HUES6 (cell line): Measurements from ENCODE around the gene OLIG3.
A peak's percentile ranks its signal among the peaks of the same experiment; 100 is the strongest.

Experiments used
- H3K27ac ChIP-seq: 2 replicates; pipeline ENCODE4 v1.7.0; 2013; ENCODE audit warnings: low read depth, mild to moderate bottlenecking, low read length, inconsistent platforms
- H3K27me3 ChIP-seq: 2 replicates; pipeline ENCODE4 v1.6.1; 2013; ENCODE audit warnings: low read length; ENCODE audit not compliant: control insufficient read depth, insufficient read depth
- H3K36me3 ChIP-seq: 2 replicates; pipeline ENCODE4 v1.6.1; 2013; ENCODE audit warnings: low read length; ENCODE audit not compliant: control insufficient read depth, insufficient read depth
- H3K4me1 ChIP-seq: 2 replicates; pipeline ENCODE4 v1.6.1; 2013; ENCODE audit warnings: low read length; ENCODE audit not compliant: control insufficient read depth, insufficient read depth
- H3K4me3 ChIP-seq: 2 replicates; pipeline ENCODE4 v1.5.1; 2013; ENCODE audit warnings: low read depth, low read length
- H3K9ac ChIP-seq: one replicate; pipeline ENCODE4 v1.6.1; 2013; ENCODE audit warnings: mild to moderate bottlenecking, low read length
- H3K9me3 ChIP-seq: 2 replicates; pipeline ENCODE4 v1.6.1; 2013; ENCODE audit warnings: low read depth, low read length; ENCODE audit not compliant: control insufficient read depth, insufficient read depth

OLIG3 gene

DNA sequence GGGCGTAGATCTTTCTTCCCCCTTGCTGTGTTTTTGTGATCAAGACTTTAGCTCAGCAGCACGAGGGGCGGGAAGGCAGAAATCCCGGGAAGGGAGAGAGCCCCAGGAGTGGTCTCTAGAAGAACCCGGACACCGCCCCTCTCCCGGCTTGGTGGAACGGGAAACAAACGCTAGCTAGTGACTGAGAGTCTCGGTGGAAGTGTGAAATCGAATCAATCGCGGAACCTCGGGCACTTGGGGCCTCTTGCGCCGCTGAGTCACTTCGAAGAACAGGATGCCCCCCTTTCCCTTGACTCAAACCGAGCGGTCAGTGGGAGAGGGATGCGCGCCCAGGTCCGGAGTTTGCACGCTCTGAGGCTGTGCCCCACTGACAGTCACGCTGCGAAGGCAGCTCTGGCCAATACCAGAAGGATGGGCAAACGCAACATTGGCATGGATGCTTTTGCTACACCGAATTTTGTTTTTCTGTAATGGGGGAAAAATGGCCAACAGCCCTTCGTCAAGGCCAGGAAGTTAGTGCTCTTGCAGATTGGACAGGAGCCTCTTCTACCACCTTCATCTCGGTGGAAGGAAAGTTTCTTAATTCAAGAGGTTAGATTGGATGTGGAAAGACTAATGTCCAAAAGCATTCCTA is 1.6 kb upstream of the OLIG3 start:
- Histone ChIP-seq H3K9me3 (no peaks in the 10 kb centered on the region), H3K27me3 (peaks cover 100% of the 10 kb centered on the region), H3K4me3 (peak overlapping the region; percentile 67), H3K9ac (no peak overlapping the region), H3K27ac (no peak overlapping the region), H3K4me1 (peaks cover 35% of the 10 kb centered on the region; the same call in 1 of the 2 replicates), H3K36me3 (no peaks in the 10 kb centered on the region)

DNA sequence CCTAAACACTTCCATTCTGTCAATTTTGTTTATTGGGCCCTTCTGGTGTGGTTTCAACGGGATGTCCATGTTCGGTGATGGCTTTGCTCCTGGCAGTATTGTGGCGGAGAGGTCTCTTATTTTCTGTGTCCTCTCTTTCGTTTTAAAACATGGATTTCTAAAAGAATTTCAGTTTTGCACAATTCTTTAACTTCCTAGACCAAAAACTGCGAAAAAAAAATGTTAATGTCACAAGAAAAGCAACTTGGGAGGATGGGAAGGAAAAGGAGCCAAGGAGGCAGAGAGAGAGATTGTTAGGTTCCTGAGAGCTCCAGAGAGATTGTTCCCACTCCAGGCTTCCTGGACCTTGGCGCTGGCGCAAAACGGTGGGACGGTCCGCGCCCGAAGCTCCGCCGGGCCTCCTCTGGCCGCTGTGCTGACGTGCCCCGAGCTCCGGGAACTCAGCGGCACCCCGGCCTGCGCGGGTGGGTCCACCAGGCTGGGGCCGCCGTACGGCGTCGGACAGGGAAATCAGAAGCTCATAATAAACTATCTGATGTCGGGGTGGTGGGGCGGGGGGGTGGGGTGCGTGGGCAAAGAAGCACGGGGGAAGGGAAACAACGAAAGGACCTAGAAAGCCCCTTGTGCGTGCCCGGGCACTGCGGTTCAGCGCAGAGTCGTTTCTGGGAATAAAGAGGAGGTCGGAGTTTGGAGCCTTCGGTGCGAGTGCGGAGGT is 951 bp upstream of the OLIG3 start:
- H3K9ac ChIP-seq, result no peak overlapping the region

DNA sequence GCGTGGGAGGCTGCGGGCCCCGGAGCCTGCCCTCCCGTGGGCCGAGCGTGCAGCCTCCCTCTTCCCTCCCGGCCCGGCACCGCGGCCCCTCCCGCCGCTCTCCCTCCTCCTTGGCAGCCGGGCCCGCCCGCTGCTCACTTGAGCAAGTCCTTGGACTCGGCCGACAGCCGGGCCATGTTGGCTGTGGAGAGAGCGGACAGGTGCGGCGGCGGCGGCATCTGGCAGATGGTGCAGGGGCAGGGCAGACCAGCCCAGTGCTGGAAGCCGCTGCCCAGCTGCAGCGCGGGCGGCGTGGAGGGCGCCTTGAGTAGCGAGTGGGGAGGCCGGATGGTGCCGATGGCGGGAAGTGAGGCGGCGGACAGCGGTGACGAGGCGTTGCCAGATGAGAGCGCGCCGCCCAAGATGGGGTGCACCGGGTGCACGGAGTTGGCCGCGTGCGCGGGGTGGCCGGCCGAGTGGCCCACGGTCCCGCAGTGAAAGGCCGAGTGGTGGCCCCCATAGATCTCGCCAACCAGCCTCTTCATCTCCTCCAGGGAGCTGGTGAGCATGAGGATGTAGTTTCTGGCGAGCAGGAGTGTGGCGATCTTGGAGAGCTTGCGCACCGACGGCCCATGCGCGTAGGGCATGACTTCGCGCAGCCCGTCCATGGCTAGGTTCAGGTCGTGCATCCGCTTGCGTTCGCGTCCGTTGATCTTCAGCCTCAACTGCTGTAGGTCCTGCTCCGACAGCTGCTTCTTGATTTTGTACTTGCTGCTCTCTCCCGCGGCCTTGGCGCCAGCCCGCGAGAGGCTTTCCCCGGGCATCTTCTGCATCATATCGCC is 766 bp downstream of the OLIG3 start:
- peaks cover 100% of the 10 kb centered on the region for H3K27me3 ChIP-seq
- H3K4me1 ChIP-seq, result peaks cover 51% of the 10 kb centered on the region
- H3K9ac ChIP-seq, result peak overlapping the region; percentile 30
- no peak overlapping the region for H3K27ac ChIP-seq
- peak overlapping the region; percentile 55 for H3K4me3 ChIP-seq
- H3K36me3 ChIP-seq, result no peaks in the 10 kb centered on the region
- H3K9me3 ChIP-seq, result no peaks in the 10 kb centered on the region

More for the DNA sequence above, 951 bp upstream of the OLIG3 start:
- H3K36me3 ChIP-seq, result no peaks in the 10 kb centered on the region
- H3K9me3 ChIP-seq, result no peaks in the 10 kb centered on the region
- peak overlapping the region; percentile 67 for H3K4me3 ChIP-seq
- H3K27me3 ChIP-seq, result peaks cover 100% of the 10 kb centered on the region
- H3K27ac ChIP-seq, result no peak overlapping the region
- H3K4me1 ChIP-seq, result peaks cover 41% of the 10 kb centered on the region

DNA sequence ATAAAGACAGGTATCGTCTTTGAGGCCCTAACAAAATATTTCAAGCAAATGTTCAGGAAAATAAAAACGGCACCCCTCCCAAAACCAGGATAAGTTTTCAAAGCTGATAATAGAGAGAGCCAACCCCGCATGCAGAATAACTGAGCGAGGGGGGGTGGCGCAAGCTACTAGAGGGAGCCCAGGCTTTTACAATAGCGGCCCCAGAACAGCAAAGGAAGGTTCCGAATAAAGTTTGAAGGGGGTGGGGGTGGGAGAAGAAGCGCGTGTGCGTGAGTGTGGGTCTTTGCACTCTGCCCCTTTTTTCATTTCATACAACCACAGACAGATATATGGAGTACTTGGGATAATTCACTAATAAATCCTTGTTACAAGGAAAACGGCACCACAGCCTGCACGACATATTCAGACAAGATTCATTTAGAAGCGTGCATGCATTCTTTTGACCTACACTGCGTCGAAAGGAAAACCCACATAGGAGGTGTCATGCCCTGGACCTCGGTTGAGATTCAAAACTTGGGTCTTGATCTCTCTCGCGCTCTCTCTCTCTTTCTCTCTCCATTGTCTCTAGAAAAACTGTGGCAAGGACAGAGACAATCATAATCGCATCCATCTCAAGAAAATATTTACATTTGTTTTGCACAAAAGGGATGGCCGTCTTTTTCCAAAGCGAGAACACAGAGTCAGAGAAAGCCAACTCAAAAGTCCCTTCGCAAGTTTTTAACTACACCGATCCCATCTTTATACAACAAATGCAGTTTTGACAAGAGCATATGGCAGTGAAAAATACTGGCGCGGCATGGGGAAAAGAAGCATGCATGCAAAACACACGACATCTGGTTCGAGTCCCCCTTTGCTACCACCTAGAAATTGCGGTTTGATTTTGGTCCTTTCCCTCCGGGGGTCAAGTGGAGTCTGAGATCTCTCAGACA is 1.6 kb downstream of the OLIG3 start:
- Histone ChIP-seq H3K4me3 (peak overlapping the region; percentile 55), H3K9ac (no peak overlapping the region), H3K27me3 (peaks cover 100% of the 10 kb centered on the region), H3K27ac (no peak overlapping the region), H3K36me3 (no peaks in the 10 kb centered on the region), H3K4me1 (peaks cover 53% of the 10 kb centered on the region), H3K9me3 (no peaks in the 10 kb centered on the region)

DNA sequence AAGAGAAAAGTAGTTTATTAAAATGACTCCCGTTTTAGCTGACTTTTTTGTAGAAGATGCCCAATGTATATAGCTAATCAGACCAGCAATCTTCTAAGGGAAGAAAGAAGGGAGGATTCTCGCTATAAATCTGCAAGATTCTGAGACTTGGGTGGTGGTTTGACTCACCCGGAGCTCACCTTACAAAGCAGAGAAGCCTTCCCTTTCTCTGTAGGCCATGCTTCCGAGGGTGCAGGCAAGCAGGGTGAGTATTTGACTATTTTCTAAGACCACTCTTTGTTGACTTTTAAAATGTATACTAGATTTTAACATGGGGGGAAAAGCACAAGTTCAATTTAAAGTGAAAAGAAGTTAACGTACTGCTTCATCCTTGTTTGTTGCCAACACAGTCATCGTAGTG is 2.7 kb downstream of the OLIG3 start:
- H3K9ac ChIP-seq, result no peak overlapping the region
- peaks cover 100% of the 10 kb centered on the region for H3K27me3 ChIP-seq
- H3K36me3 ChIP-seq, result no peaks in the 10 kb centered on the region
- H3K9me3 ChIP-seq, result no peaks in the 10 kb centered on the region
- peaks cover 60% of the 10 kb centered on the region for H3K4me1 ChIP-seq
- no peak overlapping the region for H3K27ac ChIP-seq
- no peak overlapping the region for H3K4me3 ChIP-seq

DNA sequence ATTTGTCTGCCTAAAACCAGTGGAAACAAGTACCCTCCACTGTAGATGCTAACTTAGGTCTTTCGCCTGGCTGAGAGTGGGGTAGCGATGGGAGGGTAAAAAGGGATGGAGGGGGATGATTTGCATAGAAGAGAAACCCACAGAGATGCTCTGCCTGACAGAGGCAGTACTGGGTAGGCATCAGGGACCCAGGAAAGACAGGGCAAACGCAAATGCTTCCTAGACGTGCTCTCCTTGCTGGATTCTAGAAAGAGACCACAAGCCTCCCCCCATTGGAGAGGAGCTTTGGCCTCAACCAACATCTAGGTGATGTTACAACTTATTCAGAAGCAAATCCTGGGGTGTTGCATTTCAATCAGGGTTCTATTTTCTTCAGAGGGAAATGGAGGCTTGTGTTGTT is 3.2 kb downstream of the OLIG3 start:
- Histone ChIP-seq H3K9ac (no peak overlapping the region), H3K36me3 (no peaks in the 10 kb centered on the region), H3K27me3 (peaks cover 100% of the 10 kb centered on the region), H3K9me3 (no peaks in the 10 kb centered on the region), H3K4me3 (no peak overlapping the region), H3K27ac (no peak overlapping the region), H3K4me1 (peaks cover 56% of the 10 kb centered on the region)

GRCh38 chr6:137490006-137490905 is 3.9 kb downstream of the OLIG3 start:
- Histone ChIP-seq H3K9me3 (no peaks in the 10 kb centered on the region), H3K27ac (no peak overlapping the region), H3K9ac (no peak overlapping the region), H3K4me1 (peaks cover 56% of the 10 kb centered on the region), H3K27me3 (peaks cover 100% of the 10 kb centered on the region), H3K36me3 (no peaks in the 10 kb centered on the region), H3K4me3 (peak overlapping the region; percentile 56)

GRCh38 chr6:137489046-137490005 is 4.9 kb downstream of the OLIG3 start:
- H3K4me3 ChIP-seq, result peak overlapping the region; percentile 56
- peaks cover 99% of the 10 kb centered on the region for H3K27me3 ChIP-seq
- no peaks in the 10 kb centered on the region for H3K36me3 ChIP-seq
- H3K9me3 ChIP-seq, result no peaks in the 10 kb centered on the region
- peaks cover 51% of the 10 kb centered on the region for H3K4me1 ChIP-seq
- no peak overlapping the region for H3K27ac ChIP-seq
- H3K9ac ChIP-seq, result no peak overlapping the region
